ENCODE data around the gene CFC1B.
"Not testable (repeated sequence)": the region's sequence is repeated elsewhere in the genome, so short reads cannot be mapped to it uniquely, and the experiment has no call there.

DNA sequence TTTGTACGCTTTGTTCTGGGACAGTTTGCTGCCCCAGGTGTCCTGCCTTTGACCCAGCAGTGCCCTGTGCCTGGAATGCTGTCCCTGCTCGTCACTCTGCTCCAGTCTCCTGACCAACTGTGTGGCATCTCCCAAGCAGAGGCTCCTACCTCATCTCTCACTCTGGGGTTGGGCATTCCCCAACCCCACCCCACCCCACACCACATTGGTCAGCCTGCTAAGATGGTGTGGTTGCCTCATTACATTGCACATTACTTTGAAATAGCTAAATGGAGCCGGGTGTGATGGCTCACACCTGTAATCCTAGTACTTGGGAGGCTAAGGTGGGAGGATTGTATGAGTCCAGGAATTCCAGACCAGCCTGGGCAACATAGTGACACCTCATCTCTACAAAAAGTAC is 50.9 kb downstream of the CFC1B start:
- TF ChIP-seq ZNF70, CSDC2 (CRISPR knock-in tag; IDR thresholded peaks at IDR 0.05): not testable (repeated sequence)

Data from SK-N-SH treated with all-trans-retinoic acid at 6 μM for 48 hours (cell line).